SU-DHL-6 (cell line): ENCODE data around the gene DUS2.

Experiments used
- EZH2phosphoT487 ChIP-seq: fragments of 200-600 bp; sonication (generic), shearing (Covaris generic); conservative IDR thresholded peaks from 2 replicates; pipeline ENCODE4 v1.6.1; 2018; ENCODE audit warnings: mild to moderate bottlenecking, antibody characterized with exemption, low read length, moderate library complexity, mixed read lengths
- TF ChIP-seq, protein P1 (sequence below): fragments of 200-600 bp; sonication (generic); IDR thresholded peaks from one replicate; pipeline ENCODE4 v1.5.1; 2017; ENCODE audit warnings: antibody characterized with exemption, mild to moderate bottlenecking, low read length, moderate library complexity; ENCODE audit not compliant: insufficient read depth, poor library complexity, severe bottlenecking

- TF ChIP-seq, protein P1, sequence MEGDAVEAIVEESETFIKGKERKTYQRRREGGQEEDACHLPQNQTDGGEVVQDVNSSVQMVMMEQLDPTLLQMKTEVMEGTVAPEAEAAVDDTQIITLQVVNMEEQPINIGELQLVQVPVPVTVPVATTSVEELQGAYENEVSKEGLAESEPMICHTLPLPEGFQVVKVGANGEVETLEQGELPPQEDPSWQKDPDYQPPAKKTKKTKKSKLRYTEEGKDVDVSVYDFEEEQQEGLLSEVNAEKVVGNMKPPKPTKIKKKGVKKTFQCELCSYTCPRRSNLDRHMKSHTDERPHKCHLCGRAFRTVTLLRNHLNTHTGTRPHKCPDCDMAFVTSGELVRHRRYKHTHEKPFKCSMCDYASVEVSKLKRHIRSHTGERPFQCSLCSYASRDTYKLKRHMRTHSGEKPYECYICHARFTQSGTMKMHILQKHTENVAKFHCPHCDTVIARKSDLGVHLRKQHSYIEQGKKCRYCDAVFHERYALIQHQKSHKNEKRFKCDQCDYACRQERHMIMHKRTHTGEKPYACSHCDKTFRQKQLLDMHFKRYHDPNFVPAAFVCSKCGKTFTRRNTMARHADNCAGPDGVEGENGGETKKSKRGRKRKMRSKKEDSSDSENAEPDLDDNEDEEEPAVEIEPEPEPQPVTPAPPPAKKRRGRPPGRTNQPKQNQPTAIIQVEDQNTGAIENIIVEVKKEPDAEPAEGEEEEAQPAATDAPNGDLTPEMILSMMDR: no peak
- no peak for TF ChIP-seq EZH2phosphoT487
These were observed 40.9 kb upstream of the DUS2 start for GRCh38 chr16:67982011-67982696.
